Activated CD4-positive, alpha-beta T cell treated with anti-CD3 and anti-CD28 coated beads for 36 hours (primary cell): ENCODE data around the gene FAM219B. TPM values are rescaled to one million over a fixed set of nuclear protein-coding genes. Genes with fewer than 3 reads are reported as not detected.

Experiments
- ATAC-seq: fragments of 200-7000 bp; cut with Tn5 transposase; one replicate; pipeline ENCODE4 v1.10.0; 2021; ENCODE audit warnings: mild to moderate bottlenecking, moderate library complexity
- CTCF ChIA-PET: fragments of 350-600 bp; sonication (Branson Sonifier 250); formaldehyde crosslinking; loops from one replicate; lab custom pipeline; 2021; ENCODE audit warnings: antibody characterized with exemption; lab: Charles Lee
- POLR2A ChIA-PET: fragments of 350-600 bp; sonication (Branson Sonifier 250); formaldehyde crosslinking; loops from one replicate; lab custom pipeline; 2021; ENCODE audit warnings: antibody characterized with exemption, inconsistent platforms; lab: Charles Lee
- DNase-seq: peaks from one replicate; pipeline ENCODE4 v3.0.0-alpha.2; 2020
- H3K27ac Mint-ChIP-seq: one replicate; pipeline ENCODE4 v1.8.0; 2021; ENCODE audit warnings: mixed read lengths
- H3K27me3 Mint-ChIP-seq: one replicate; pipeline ENCODE4 v1.8.0; 2021; ENCODE audit warnings: mixed read lengths
- H3K36me3 Mint-ChIP-seq: one replicate; pipeline ENCODE4 v1.8.0; 2021; ENCODE audit warnings: low read depth, mixed read lengths
- H3K4me1 Mint-ChIP-seq: one replicate; pipeline ENCODE4 v1.8.0; 2021; ENCODE audit warnings: mixed read lengths
- H3K4me3 Mint-ChIP-seq: one replicate; pipeline ENCODE4 v1.8.0; 2021; ENCODE audit warnings: mild to moderate bottlenecking, moderate library complexity, mixed read lengths
- H3K9me3 Mint-ChIP-seq: one replicate; pipeline ENCODE4 v1.8.0; 2021; ENCODE audit warnings: low read depth, mixed read lengths
- intact Hi-C, 2 experiments: fragments of 100-400 bp; cut with DNase I in 1 of 2; cut with micrococcal nuclease in 1 of 2; formaldehyde crosslinking; loops; one replicate each; pipeline versions ENCODE4 v1.14.2 to v1.15.1; 2022 to 2024; cut with DNase I, micrococcal nuclease
- total RNA-seq, 2 experiments: library from RNA; stranded (reverse); gene quantifications; one replicate each; pipeline ENCODE4 v1.2.3, GENCODE V29; 2021

FAM219B gene
- 10 to 100 TPM; 39.3 to 49.7 TPM for total RNA-seq

GRCh38 chr15:74906450-74907162 lies at the start of gene FAM219B:
FAM219B (minus strand) TSS chr15:74906851; CDS start chr15:74906800, 51 bp downstream.
- DNase-seq (peak; percentile 88), ATAC-seq (peak; percentile 88)
- ChIA-PET POLR2A (interaction anchor here (0.6 to 1.7 kb wide), 7 partner anchors 11 to 202 kb away, joined by 3 to 7 read pairs (median 4); partner anchors contain the start of genes COX5A and MPI), CTCF (interaction anchor here (0.6 to 2.9 kb wide), 14 partner anchors 9 to 270 kb away, joined by 3 to 11 read pairs (median 4); no protein-coding TSS in a partner anchor)
- peak within 1 kb of the TSS; percentile 94 for H3K27ac Mint-ChIP-seq
- H3K27me3 Mint-ChIP-seq, result no peaks in the 10 kb centered on the region
- H3K9me3 Mint-ChIP-seq, result no peaks in the 10 kb centered on the region
- peaks cover 33% of the 10 kb centered on the region for H3K36me3 Mint-ChIP-seq
- intact Hi-C loops, result loop anchor here (1.0 to 5.0 kb wide), 6 partner anchors 16 to 296 kb away; partner anchors contain the start of genes C15orf39 (in 1 of the 2), COX5A (in 1 of the 2), MPI (in 1 of the 2) and SCAMP2 (in 1 of the 2)
- peaks cover 37% of the 10 kb centered on the region for H3K4me1 Mint-ChIP-seq
- H3K4me3 Mint-ChIP-seq, result peak within 1 kb of the TSS; percentile 92

GRCh38 chr15:74955796-74956647 lies 49.4 kb upstream of the FAM219B start:
- peaks cover 25% of the 10 kb centered on the region for H3K27me3 Mint-ChIP-seq
- H3K4me3 Mint-ChIP-seq, result peak overlapping the region; percentile 63
- peak; percentile 49 for ATAC-seq
- peaks cover 40% of the 10 kb centered on the region for H3K4me1 Mint-ChIP-seq
- POLR2A ChIA-PET, result interaction anchor here (0.8 to 0.9 kb wide), 2 partner anchors 18 to 136 kb away, joined by 3 read pairs; partner anchors contain the start of gene COX5A
- intact Hi-C loops, result loop anchor here (1.0 to 10.0 kb wide), 13 partner anchors 18 to 496 kb away; partner anchors contain the start of genes SCAMP5 (in 2 of the 2), COX5A (in 1 of the 2), CSK (in 1 of the 2) and PPCDC (in 1 of the 2)
- CTCF ChIA-PET, result interaction anchor here (0.7 to 1.5 kb wide), 8 partner anchors 15 to 321 kb away, joined by 3 to 8 read pairs (median 3); partner anchors contain the start of gene SCAMP5
- DNase-seq, result peak; percentile 86
- no peaks in the 10 kb centered on the region for H3K9me3 Mint-ChIP-seq
- H3K36me3 Mint-ChIP-seq, result no peaks in the 10 kb centered on the region
- H3K27ac Mint-ChIP-seq, result no peak overlapping the region

GRCh38 chr15:74955017-74955416 lies 48.4 kb upstream of the FAM219B start:
- H3K27me3 Mint-ChIP-seq, result peaks cover 23% of the 10 kb centered on the region
- H3K36me3 Mint-ChIP-seq, result no peaks in the 10 kb centered on the region
- H3K9me3 Mint-ChIP-seq, result no peaks in the 10 kb centered on the region
- intact Hi-C loops, result loop anchor here (5.0 to 10.0 kb wide), 3 partner anchors 173 to 497 kb away; partner anchors contain the start of genes CSK (in 1 of the 2) and SIN3A (in 1 of the 2)
- H3K27ac Mint-ChIP-seq, result no peak overlapping the region
- POLR2A ChIA-PET, result interaction anchor here (0.8 kb wide), 1 partner anchor 137 kb away, joined by 3 read pairs; no protein-coding TSS in a partner anchor
- peak overlapping the region; percentile 63 for H3K4me3 Mint-ChIP-seq
- CTCF ChIA-PET, result interaction anchor here (0.5 to 2.1 kb wide), 10 partner anchors 10 to 320 kb away, joined by 3 to 11 read pairs (median 3); no protein-coding TSS in a partner anchor
- DNase-seq (peak; percentile 11), ATAC-seq (no peak)
- peaks cover 33% of the 10 kb centered on the region for H3K4me1 Mint-ChIP-seq

GRCh38 chr15:74954515-74954914 lies 47.9 kb upstream of the FAM219B start:
- intact Hi-C loops, result loop anchor here (5.0 to 10.0 kb wide), 2 partner anchors 320 to 582 kb away; no protein-coding TSS in a partner anchor
- Mint-ChIP-seq H3K27me3 (peaks cover 21% of the 10 kb centered on the region), H3K27ac (no peak overlapping the region), H3K4me3 (peak overlapping the region; percentile 63), H3K9me3 (no peaks in the 10 kb centered on the region), H3K36me3 (no peaks in the 10 kb centered on the region), H3K4me1 (peaks cover 31% of the 10 kb centered on the region)
- ATAC-seq (no peak), DNase-seq (peak; percentile 33)
- CTCF ChIA-PET, result interaction anchor here (0.5 to 2.1 kb wide), 6 partner anchors 42 to 320 kb away, joined by 3 to 11 read pairs (median 4); no protein-coding TSS in a partner anchor
- POLR2A ChIA-PET, result interaction anchor here (0.7 kb wide), 1 partner anchor 33 kb away, joined by 3 read pairs; no protein-coding TSS in a partner anchor

- no peak overlapping the region for H3K27ac Mint-ChIP-seq
- ATAC-seq, result no peak
- CTCF ChIA-PET, result interaction anchor here (0.5 to 4.0 kb wide), 27 partner anchors 9 to 538 kb away, joined by 3 to 40 read pairs (median 4); partner anchors contain the start of genes COX5A, FAM219B and SCAMP5
- H3K27me3 Mint-ChIP-seq, result no peaks in the 10 kb centered on the region
- H3K9me3 Mint-ChIP-seq, result no peaks in the 10 kb centered on the region
- no peak for DNase-seq
- no peak overlapping the region for H3K4me3 Mint-ChIP-seq
- H3K36me3 Mint-ChIP-seq, result no peaks in the 10 kb centered on the region
- intact Hi-C loops, result loop anchor here (5.0 to 10.0 kb wide), 2 partner anchors 316 to 579 kb away; no protein-coding TSS in a partner anchor
- POLR2A ChIA-PET, result no interaction called here
- peaks cover 11% of the 10 kb centered on the region for H3K4me1 Mint-ChIP-seq
These were observed 44.4 kb upstream of the FAM219B start for GRCh38 chr15:74951006-74951405.

GRCh38 chr15:74950078-74950908 lies 43.6 kb upstream of the FAM219B start:
- DNase-seq, result peak; percentile 87
- Mint-ChIP-seq H3K36me3 (no peaks in the 10 kb centered on the region), H3K4me3 (no peak overlapping the region), H3K4me1 (peaks cover 7% of the 10 kb centered on the region), H3K27ac (no peak overlapping the region), H3K9me3 (no peaks in the 10 kb centered on the region), H3K27me3 (no peaks in the 10 kb centered on the region)
- ChIA-PET POLR2A (no interaction called here), CTCF (interaction anchor here (0.5 to 4.0 kb wide), 30 partner anchors 9 to 537 kb away, joined by 3 to 40 read pairs (median 4); partner anchors contain the start of genes COX5A, FAM219B and SCAMP5)
- intact Hi-C loops, result loop anchor here (1.0 to 10.0 kb wide), 5 partner anchors 49 to 578 kb away; no protein-coding TSS in a partner anchor
- peak; percentile 87 for ATAC-seq

GRCh38 chr15:74937590-74938371 lies 31.1 kb upstream of the FAM219B start, which contains the start of gene COX5A:
COX5A (minus strand) TSS chr15:74938073; CDS start chr15:74938014, 59 bp downstream.
- Mint-ChIP-seq H3K4me3 (peak within 1 kb of the TSS; percentile 88), H3K27ac (peak within 1 kb of the TSS; percentile 91), H3K9me3 (no peaks in the 10 kb centered on the region), H3K36me3 (peaks cover 10% of the 10 kb centered on the region), H3K27me3 (no peaks in the 10 kb centered on the region), H3K4me1 (peaks cover 31% of the 10 kb centered on the region)
- POLR2A ChIA-PET, result interaction anchor here (0.5 to 1.0 kb wide), 7 partner anchors 12 to 158 kb away, joined by 3 to 9 read pairs (median 4); partner anchors contain the start of genes FAM219B and RPP25
- ATAC-seq (peak; percentile 96), DNase-seq (peak; percentile 96)
- intact Hi-C loops, result loop anchor here (1.0 to 10.0 kb wide), 20 partner anchors 19 to 700 kb away; partner anchors contain the start of genes FAM219B (in 2 of the 2), SCAMP2 (in 2 of the 2), ULK3 (in 2 of the 2) and CLK3 (in 1 of the 2)
- CTCF ChIA-PET, result interaction anchor here (0.8 to 1.2 kb wide), 2 partner anchors 13 to 36 kb away, joined by 3 to 5 read pairs; no protein-coding TSS in a partner anchor

GRCh38 chr15:74937272-74937589 lies 30.6 kb upstream of the FAM219B start:
- ATAC-seq, result no peak

More at GRCh38 chr15:74937272-74937589, 30.6 kb upstream of the FAM219B start:
- no peaks in the 10 kb centered on the region for H3K9me3 Mint-ChIP-seq
- peak overlapping the region; percentile 88 for H3K4me3 Mint-ChIP-seq
- H3K4me1 Mint-ChIP-seq, result peaks cover 33% of the 10 kb centered on the region
- no peak for DNase-seq
- H3K36me3 Mint-ChIP-seq, result peaks cover 12% of the 10 kb centered on the region
- H3K27me3 Mint-ChIP-seq, result no peaks in the 10 kb centered on the region
- ChIA-PET POLR2A (interaction anchor here (0.5 to 1.0 kb wide), 2 partner anchors 11 to 87 kb away, joined by 4 to 5 read pairs; no protein-coding TSS in a partner anchor), CTCF (interaction anchor here (0.8 to 1.2 kb wide), 2 partner anchors 13 to 36 kb away, joined by 3 to 5 read pairs; no protein-coding TSS in a partner anchor)
- intact Hi-C loops, result loop anchor here (1.0 to 10.0 kb wide), 5 partner anchors 31 to 700 kb away; partner anchors contain the start of genes CSK (in 1 of the 2), FAM219B (in 1 of the 2) and SCAMP2 (in 1 of the 2)
- peak overlapping the region; percentile 86 for H3K27ac Mint-ChIP-seq
